Muscle of leg (tissue), 11 donors: Measurements from ENCODE around the gene SLC23A2. TPM values are rescaled to one million over a fixed set of nuclear protein-coding genes. Genes with fewer than 3 reads are reported as not detected.
"Not testable (repeated sequence)": the region's sequence is repeated elsewhere in the genome, so short reads cannot be mapped to it uniquely, and the experiment has no call there.

Experiments used
- DNase-seq: peaks from one replicate; pipeline ENCODE4 v3.0.0; 2013
- H3K27ac ChIP-seq: one replicate; pipeline ENCODE4 v1.5.1; 2013; ENCODE audit warnings: mild to moderate bottlenecking, low read length, control low read depth
- H3K27me3 ChIP-seq: one replicate; pipeline ENCODE4 v1.6.1; 2013; ENCODE audit warnings: low read length; ENCODE audit not compliant: control insufficient read depth, insufficient read depth
- H3K36me3 ChIP-seq: one replicate; pipeline ENCODE4 v1.6.1; 2013; ENCODE audit warnings: low read length; ENCODE audit not compliant: control insufficient read depth, insufficient read depth
- H3K4me1 ChIP-seq: one replicate; pipeline ENCODE4 v1.6.1; 2013; ENCODE audit warnings: low read length; ENCODE audit not compliant: control insufficient read depth, insufficient read depth
- H3K4me3 ChIP-seq: one replicate; pipeline ENCODE4 v1.5.1; 2013; ENCODE audit warnings: low read length, control low read depth
- H3K9me3 ChIP-seq: replicated peaks from 2 replicates; pipeline ENCODE4 v1.6.1; 2013; ENCODE audit warnings: low read depth, low read length; ENCODE audit not compliant: control insufficient read depth
- WGBS: methylation state at CpG from one replicate; pipeline ENCODE4 v1.1.5; 2013; ENCODE audit warnings: missing lambda C conversion rate; ENCODE audit not compliant: insufficient coverage; 5-methylcytosine and 5-hydroxymethylcytosine counted together
- polyA plus RNA-seq, 8 donors: library from polyadenylated mRNA; unstranded; fragments of 120-200 nt; gene quantifications; one replicate each; pipeline versions ENCODE4 v1.2.1 to v1.2.3, GENCODE V29; 2013; ENCODE audit warnings: inconsistent platforms in 1 of 8, low replicate concordance in 1 of 8; ENCODE audit not compliant: insufficient read length in 8 of 8, insufficient read depth in 1 of 8
- total RNA-seq: library from RNA; stranded (reverse); fragments of 120-200 nt; gene quantifications from one replicate; pipeline ENCODE4 v1.2.4, GENCODE V29; 2013

SLC23A2 gene
- total and polyA plus RNA-seq, 9 donors = 7.6 to 13.7 (median 10.6) TPM

DNA sequence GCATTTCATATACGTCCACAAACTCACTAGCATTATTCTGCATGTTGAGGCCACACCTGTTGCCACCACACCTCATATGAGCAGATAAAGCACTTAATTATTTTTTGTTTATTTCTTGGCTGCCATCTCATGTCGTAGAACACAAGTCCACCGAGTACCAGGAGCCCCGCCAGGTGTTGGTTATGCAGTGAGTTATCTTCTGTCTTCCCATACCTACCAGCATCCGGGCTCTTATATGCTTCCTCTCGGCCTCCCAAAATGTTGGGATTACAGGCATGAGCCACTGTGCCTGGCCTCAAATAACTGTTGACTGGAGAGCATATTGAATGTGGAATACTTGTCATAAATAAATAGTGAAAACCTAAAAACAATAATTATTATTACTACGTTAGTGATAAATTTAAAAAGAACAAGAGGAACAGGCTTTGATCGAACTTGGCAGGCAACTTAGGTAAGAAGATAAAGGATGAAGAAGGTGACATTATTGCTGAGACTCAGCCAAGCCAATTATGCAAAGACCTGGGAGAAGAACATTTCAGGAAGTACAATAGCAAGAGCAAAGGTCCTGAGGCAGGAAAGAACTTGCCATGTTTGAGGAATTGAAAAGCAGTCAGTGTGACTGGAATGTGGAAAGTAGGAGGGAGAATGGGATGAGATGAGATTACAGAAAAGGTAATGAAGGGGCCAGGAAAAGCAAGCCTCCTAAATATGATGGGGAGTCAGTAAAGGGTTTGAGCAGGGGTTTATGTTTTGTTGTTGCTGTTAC is 12.6 kb upstream of the SLC23A2 start:
- Histone ChIP-seq H3K9me3 (no peaks in the 10 kb centered on the region), H3K4me3 (no peak overlapping the region), H3K27me3 (peaks cover 2% of the 10 kb centered on the region), H3K36me3 (no peaks in the 10 kb centered on the region), H3K27ac (no peak overlapping the region), H3K4me1 (no peaks in the 10 kb centered on the region)
- DNase-seq = no peak
- WGBS = 100% methylated on average over 1 of the region's 8 CpGs

DNA sequence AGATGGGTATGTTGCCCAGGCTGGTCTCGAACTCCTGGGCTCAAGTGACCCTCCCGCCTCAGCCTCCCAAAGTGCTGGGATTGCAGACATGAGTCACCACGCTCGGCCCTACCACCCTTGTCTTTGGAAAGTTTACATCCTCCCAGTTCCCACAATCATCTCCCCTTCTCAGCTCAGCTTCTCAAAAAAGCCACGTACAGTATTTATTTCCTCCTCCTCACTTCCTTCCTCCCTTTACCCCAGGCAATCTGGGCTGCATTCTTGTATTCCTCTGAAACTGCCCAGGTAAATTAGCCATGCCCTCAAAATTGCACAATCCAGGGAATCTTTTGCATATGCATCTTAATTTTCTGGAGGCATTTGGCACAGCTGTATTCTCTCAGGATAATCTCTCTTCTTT is 7.4 kb upstream of the SLC23A2 start:
- H3K27ac ChIP-seq = no peak overlapping the region
- H3K4me1 ChIP-seq = peaks cover 3% of the 10 kb centered on the region
- no peaks in the 10 kb centered on the region for H3K9me3 ChIP-seq
- no peaks in the 10 kb centered on the region for H3K36me3 ChIP-seq
- H3K4me3 ChIP-seq = no peak overlapping the region
- peaks cover 2% of the 10 kb centered on the region for H3K27me3 ChIP-seq
- 57% methylated on average over 5 of the region's 5 CpGs for WGBS
- peak; percentile 58 for DNase-seq

DNA sequence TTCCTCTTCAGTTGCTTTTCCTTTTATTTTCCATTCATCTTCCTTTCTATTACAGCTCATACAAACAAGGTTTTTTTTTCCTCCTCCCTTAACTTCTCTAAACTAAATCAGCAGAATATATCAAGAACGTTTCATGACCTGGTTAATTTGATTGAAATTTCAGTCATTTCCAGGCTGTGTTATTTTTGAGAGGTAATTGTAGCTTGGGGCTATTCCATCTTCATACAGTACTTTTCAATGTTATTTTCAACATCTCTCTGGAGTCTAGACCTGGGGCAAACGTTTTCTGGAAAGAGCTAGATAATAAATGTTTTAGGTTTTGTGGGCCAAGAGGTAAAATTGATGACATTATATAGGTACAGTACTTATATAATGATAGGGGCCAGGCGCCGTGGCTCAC is 4.0 kb upstream of the SLC23A2 start:
- no peaks in the 10 kb centered on the region for H3K9me3 ChIP-seq
- H3K36me3 ChIP-seq = no peaks in the 10 kb centered on the region
- H3K4me1 ChIP-seq = peaks cover 13% of the 10 kb centered on the region
- no CpG with 5 or more reads among the region's 4 CpGs for WGBS
- H3K27me3 ChIP-seq = peaks cover 3% of the 10 kb centered on the region
- H3K27ac ChIP-seq = no peak overlapping the region
- no peak overlapping the region for H3K4me3 ChIP-seq
- no peak for DNase-seq

DNA sequence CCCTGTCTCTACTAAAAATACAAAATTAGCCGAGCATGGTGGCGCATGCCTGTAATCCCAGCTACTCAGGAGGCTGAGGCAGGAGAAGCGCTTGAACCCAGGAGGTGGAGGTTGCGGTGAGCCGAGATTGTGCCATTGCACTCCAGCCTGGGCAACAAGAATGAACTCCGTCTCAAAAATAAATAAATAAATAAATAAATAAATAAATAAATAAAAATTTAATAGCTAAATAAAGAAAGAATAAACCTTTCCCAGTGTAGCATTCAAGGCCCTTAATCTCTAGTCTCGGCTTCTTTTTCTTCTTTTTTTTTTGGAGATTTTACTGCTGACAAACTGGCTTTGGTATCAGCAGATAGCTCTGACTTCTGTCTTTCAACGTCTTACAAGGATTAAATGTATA is 3.5 kb upstream of the SLC23A2 start:
- DNase-seq, H3K27ac ChIP-seq, H3K27me3 ChIP-seq, H3K4me3 ChIP-seq, H3K9me3 ChIP-seq, H3K36me3 ChIP-seq: not testable (repeated sequence)
- no CpG with 5 or more reads among the region's 8 CpGs for WGBS
- H3K4me1 ChIP-seq = peaks cover 18% of the 10 kb centered on the region

DNA sequence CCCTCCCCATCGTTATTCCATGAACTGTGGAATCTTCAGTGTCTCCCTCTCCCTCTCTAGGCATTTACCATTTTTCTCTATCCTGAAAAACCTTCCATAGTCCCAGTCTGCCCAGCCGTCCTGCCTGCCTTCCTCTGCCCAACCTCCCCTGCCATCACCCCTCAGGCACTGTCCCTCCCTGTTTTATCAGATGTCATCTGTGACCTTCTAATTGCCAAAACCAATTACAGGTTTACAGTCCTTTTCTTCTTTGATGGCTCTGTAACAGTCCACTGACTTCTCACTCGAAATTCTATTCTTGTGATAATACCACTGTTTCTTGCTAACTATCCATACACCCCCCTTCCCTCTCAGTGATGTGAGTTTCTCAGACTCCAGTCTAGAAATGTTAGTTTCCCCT is 2.3 kb upstream of the SLC23A2 start:
- Histone ChIP-seq H3K4me1 (peaks cover 19% of the 10 kb centered on the region), H3K27ac (no peak overlapping the region), H3K4me3 (no peak overlapping the region), H3K27me3 (peaks cover 3% of the 10 kb centered on the region), H3K36me3 (no peaks in the 10 kb centered on the region), H3K9me3 (no peaks in the 10 kb centered on the region)
- WGBS = 59% methylated on average over 3 of the region's 3 CpGs
- DNase-seq = no peak

DNA sequence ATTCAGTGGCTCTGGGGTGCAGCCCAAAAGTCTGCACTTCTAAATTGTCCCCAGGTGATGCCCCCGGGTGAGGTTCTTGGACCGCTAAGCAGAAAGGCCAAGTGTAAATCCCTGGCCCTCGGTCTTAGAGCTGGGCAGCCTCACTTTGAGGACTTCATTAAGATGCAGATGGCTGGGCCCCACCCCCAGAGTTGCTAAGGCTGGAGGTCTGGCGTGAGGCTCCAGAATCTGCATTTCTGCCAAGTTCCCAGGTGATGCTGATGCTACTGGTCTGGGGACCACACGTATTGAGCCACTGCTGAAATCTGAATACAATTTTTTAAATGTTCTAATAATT is 735 bp upstream of the SLC23A2 start:
- Histone ChIP-seq H3K4me1 (peaks cover 16% of the 10 kb centered on the region), H3K36me3 (no peaks in the 10 kb centered on the region), H3K27ac (no peak overlapping the region), H3K9me3 (no peaks in the 10 kb centered on the region), H3K4me3 (no peak overlapping the region), H3K27me3 (peaks cover 3% of the 10 kb centered on the region)
- DNase-seq = peak; percentile 16
- WGBS = 5% methylated on average over 3 of the region's 5 CpGs

DNA sequence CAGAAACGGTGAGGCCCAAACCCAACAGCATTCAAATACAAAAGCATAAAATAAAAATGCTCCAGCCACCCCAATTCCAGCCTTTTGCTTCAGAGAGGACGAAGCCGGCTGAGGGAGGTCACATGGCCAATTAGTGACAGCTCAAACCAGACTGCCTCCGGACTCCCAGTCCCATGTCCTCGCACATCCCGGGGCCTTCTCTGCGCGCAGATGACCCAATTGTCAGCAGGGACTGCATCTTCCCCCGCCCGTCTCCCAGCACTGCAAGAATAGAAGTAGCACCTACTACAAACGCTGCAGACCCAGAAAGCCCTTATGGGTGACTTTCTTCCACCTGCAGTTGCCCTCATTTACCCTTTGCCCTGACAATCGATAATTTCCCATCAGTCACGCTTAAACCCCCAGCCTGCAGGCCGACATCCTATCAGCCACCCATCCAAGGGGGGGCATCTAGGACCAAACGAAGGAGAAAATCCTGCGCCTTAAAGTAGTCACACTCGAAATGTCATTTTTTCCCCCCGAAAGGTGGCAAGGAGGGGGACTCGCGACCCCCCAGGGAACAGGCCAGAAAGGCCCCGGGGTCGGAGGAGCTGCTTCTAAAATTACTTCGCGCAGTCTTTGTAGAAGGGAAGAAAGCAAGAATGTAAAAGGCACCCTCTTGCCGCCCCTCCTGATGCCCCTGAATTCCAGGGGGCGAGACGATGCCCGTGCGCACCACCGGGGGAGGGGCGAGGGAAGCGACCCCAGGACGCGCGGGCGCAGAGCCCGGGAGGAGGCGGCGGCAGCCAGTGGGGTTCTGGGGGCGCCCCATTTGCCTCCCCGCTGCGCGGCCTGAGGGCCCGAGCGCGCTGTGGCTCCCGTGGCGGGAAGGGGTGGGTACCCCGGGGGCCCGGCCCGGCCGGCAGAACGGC is 792 bp downstream of the SLC23A2 start:
- H3K4me3 ChIP-seq = peak overlapping the region; percentile 69
- H3K36me3 ChIP-seq = no peaks in the 10 kb centered on the region
- DNase-seq = peak; percentile 49
- H3K9me3 ChIP-seq = no peaks in the 10 kb centered on the region
- peaks cover 16% of the 10 kb centered on the region for H3K4me1 ChIP-seq
- WGBS = 2% methylated on average over 45 of the region's 53 CpGs
- H3K27ac ChIP-seq = no peak overlapping the region
- peaks cover 3% of the 10 kb centered on the region for H3K27me3 ChIP-seq

DNA sequence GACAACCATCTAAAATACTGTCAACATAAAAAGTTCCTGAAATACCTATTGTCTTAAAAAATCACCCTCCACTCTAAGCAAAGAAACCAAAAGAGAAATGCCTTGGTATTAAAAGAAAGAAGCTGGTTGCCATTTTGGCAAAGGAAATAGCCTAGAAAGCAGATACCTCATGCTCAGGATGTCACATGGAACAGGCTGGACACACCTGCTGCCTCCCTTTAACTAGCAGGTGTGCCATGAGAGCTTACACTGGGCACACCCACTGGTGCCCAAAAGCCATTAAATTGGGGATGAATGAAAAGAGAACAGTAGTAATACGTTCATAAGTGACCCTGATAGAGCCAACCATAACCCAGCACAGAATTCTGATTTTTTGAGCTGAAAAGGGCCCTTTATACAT is 1.5 kb downstream of the SLC23A2 start:
- H3K27ac ChIP-seq = no peak overlapping the region
- peaks cover 3% of the 10 kb centered on the region for H3K27me3 ChIP-seq
- no peaks in the 10 kb centered on the region for H3K9me3 ChIP-seq
- no peak for DNase-seq
- no CpG with 5 or more reads among the region's 1 CpG for WGBS
- peak overlapping the region; percentile 69 for H3K4me3 ChIP-seq
- peaks cover 16% of the 10 kb centered on the region for H3K4me1 ChIP-seq
- H3K36me3 ChIP-seq = no peaks in the 10 kb centered on the region

DNA sequence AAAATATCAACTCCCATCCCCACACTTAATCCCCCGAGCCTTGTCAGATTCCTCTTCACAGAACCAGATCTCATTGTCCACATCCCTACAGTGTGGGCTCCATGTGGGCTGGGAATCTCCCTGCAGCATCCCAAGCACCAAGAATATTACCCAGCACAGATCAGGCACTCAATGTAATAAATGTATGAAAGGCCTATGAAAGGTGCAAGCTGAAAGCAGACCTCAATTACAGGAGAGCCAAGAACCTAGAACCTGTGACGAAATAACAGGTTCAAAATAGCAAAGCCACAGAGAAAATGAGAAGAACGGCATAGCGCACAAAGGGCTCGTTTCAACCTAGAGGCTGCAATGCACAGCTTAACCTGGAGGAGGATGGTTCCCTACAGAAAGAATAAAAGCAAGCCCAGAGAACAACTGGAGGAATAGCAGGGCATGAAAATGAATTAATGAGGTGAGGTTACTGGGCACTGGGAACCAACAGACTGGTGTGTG is 3.1 kb downstream of the SLC23A2 start:
- no peak for DNase-seq
- Histone ChIP-seq H3K27ac (no peak overlapping the region), H3K36me3 (no peaks in the 10 kb centered on the region), H3K9me3 (no peaks in the 10 kb centered on the region), H3K27me3 (peaks cover 3% of the 10 kb centered on the region), H3K4me1 (peaks cover 16% of the 10 kb centered on the region), H3K4me3 (no peak overlapping the region)
- 72% methylated on average over 4 of the region's 5 CpGs for WGBS

DNA sequence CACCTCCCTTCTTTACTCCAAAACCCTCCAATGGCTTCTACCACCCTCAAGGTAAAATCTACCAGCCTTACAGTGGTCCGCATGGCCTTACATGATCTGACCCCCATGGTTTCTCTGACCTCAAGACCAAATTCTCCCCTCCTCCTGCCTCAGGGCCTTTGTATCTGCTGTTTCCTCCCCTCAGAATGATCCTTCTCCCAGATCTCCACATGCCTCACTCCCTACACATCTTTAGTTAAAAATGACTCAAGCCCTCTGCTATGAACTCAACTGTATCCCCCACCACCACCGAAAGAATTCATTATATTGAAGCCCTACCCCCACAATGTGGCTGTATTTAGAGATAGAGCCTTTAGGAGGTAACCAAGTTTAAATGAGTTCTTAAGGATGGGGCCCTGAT is 4.1 kb downstream of the SLC23A2 start:
- H3K36me3 ChIP-seq = no peaks in the 10 kb centered on the region
- H3K9me3 ChIP-seq = no peaks in the 10 kb centered on the region
- H3K4me3 ChIP-seq = no peak overlapping the region
- H3K27ac ChIP-seq = no peak overlapping the region
- WGBS = 100% methylated on average over 1 of the region's 2 CpGs
- no peak for DNase-seq
- H3K4me1 ChIP-seq = peaks cover 16% of the 10 kb centered on the region
- H3K27me3 ChIP-seq = peaks cover 3% of the 10 kb centered on the region
